SHP77 (cell line): ENCODE data around the gene ZNF44.

Source experiments
- DNase-seq, 2 experiments: peaks; one replicate each; lab custom pipeline; 2025; lab: John Stamatoyannopoulos, UW

ZNF44 gene

GRCh38 chr19:12261554-12261953 is 33.1 kb downstream of the ZNF44 start:
- DNase-seq, result no peak

- DNase-seq, result no peak
Measured at GRCh38 chr19:12260861-12261260, 33.8 kb downstream of the ZNF44 start.

DNA sequence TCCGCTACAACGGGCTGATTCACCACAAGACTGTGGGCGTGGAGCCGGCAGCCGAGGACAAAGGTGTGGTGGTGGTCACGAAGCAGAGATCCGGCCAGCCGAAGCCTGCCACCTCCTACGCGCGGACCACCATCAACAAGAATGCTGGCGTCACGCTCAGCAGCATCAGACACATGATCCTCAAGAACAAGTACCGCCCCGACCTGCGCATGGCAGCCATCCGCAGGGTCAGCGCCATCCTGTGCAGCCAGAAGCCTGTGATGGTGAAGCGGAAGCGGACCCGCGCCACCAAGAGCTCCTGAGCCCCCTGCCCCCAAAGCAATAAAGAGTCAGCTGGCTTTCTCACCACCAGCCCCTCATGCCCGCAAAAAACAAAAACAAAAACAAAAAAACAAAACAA is 34.4 kb downstream of the ZNF44 start:
- DNase-seq, result no peak

DNA sequence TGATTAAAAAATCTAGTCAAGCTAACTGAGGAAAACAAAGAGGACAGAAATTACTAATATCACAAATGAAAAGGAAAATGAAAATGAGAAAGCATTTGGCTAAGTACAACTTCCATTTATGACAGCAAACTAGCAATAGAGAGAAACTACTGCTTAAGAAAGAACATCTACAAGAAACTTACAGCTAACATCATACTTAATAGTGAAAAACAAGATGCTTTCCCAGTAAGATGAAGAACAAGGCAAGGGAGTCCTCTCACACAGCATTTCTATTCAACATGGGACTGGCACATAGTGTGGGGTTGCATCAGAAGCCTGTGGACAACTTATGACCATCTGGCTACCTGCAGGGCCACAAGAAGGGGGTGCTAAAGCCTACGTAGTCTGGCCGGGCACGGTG is 39.3 kb downstream of the ZNF44 start:
- DNase-seq, result no peak

GRCh38 chr19:12247644-12248222 is 47.0 kb downstream of the ZNF44 start:
- no peak for DNase-seq

- no peak for DNase-seq
Measured at GRCh38 chr19:12244370-12244769, 50.3 kb downstream of the ZNF44 start.

- no peak for DNase-seq
Measured at GRCh38 chr19:12237143-12237839, 57.4 kb downstream of the ZNF44 start.

DNA sequence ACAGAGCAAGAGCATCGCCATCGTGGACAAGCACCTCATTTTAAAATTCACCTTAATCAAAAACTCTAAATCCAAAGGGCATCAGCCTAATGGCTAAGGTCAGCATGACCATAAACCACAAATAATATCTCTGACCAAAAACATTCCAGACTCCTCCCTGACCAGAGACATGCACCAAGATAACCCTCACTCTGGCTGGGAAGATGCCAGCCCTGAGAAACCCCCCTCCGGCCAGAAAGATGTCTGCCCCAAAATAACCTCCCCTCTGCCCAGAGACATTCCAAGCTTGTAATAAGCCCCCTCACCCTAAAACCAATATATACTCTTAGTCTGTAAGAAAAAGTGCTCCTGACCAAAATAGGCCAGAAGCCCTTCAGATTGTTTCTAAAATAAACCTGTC is 61.7 kb downstream of the ZNF44 start:
- DNase-seq, result no peak

GRCh38 chr19:12230751-12231733 is 63.6 kb downstream of the ZNF44 start:
- DNase-seq, result no peak

DNA sequence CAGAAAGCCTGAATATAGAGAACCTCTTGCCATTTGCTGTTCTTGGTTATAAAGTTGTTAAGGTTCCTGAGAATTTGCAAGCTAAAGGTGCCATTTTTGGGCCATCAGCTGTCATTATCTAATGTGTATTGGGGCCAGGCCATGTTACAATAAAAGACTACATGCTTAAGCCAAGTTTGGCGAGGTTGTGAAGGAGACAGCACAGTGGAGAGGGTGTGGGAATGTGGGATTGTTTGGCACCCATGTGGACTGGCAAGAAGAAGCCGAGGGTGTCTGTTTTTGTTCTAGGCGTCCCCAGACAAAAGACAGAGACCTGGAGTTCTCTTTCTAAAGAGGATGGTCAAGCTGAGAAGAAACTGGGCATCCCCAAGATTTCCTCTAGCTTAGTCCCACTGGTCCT is 64.7 kb downstream of the ZNF44 start:
- DNase-seq, result no peak

DNA sequence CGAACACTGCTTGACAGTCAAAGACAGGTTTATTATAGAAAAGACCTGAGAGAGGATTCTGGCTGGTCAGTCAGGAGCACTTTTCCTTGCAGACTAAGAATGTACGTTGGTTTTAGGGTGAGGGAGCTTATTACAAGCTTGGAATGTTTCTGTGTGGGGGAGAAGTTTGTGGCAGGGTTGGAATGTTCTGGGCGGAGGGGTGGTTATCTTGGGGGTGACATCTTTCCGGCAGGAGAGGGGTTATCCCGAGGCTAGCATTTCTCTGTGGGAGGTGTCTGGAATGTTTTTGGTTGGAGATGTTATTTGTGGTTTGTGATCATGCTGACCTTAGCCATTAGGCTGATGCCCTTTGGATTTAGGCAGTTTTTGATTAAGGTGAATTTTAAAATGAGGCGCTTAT is 70.0 kb downstream of the ZNF44 start:
- no peak for DNase-seq

DNA sequence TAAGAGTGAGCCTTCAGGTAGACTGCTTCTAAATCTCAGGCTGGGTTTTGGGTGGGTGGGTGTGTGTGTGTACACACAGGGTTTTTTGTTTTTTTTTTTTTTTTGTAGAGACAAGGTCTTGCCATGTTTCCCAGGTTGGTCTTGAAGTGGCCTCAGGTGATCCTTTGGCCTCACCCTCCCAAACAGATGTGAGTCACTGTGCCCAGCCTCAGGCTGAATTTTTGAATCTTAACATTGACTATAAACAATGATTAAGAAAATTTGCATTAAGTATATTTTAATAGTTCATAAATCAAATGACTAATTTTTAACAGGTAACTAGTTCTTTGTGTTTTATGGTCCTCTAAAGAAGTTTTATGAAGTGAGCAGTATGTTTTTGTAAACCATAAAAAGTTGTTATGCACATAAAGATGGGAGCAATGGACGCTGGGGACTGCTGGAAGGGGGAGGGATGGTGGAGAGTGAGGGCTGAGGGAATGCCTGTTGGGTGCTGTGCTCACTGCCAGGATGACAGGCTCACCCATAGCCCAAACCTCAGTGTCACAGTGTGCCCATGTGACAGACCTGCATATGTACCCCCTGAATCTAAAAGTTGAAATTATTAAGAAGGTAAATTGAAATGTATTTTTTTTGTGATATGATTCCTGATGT is 71.6 kb downstream of the ZNF44 start:
- no peak for DNase-seq
